Heart left ventricle (tissue), 13 donors: ENCODE data around the gene TTBK1.

Experiments
- CTCF ChIP-seq, 12 donors: fragments of 200-600 bp; sonication (generic) in 4 of 12; IDR thresholded peaks; one replicate each; pipeline versions ENCODE4 v1.5.0 to v1.8.0; 2018 to 2022; ENCODE audit warnings: antibody characterized with exemption in 12 of 12, mild to moderate bottlenecking in 5 of 12
- POLR2A ChIP-seq, 2 donors: fragments of 450-650 bp; IDR thresholded peaks; one replicate each; pipeline ENCODE4 v1.6.1; 2017; ENCODE audit warnings: antibody characterized with exemption in 2 of 2, mild to moderate bottlenecking in 2 of 2, moderate library complexity in 2 of 2
- donor health status: ischemic (EF 13 %, LVEDD 7.1; RV severe dilation, severe dysfunction).
- donor health status: DM: no; HTN: yes; CAD: no.
- donor health status: DM: no; HTN: no; CAD: no.
- donor health status: ischemic (EF 25% LVEDD 6.9; RV normal size, moderate dysfunction).
- donor health status: ischemic (EF 25% LVEDD 5.7; RV mildly dilated, moderate dysfunction).
- donor health status: ischemic (EF 35%, LVEDD 5.7; RV mildly dilated, moderate dysfunction).
- donor health status: nonischemic (EF 11% LVEDD 7.7; RV severe dilation, severe dysfunction).
- donor health status: DM: yes; HTN: yes; CAD: no.
- donor health status: PGD.
- donor health status: ischemic (EF 29% LVEDD 5.4; RV normal size, mild dysfunction).
- donor health status: nonischemic (EF 23%, LVEDD 6.1; RV moderate dilation, normal function).

GRCh38 chr6:43269273-43270007 is 26.2 kb downstream of the TTBK1 start:
- no peak for TF ChIP-seq CTCF (IDR thresholded peaks at IDR 0.05)
- no peak for TF ChIP-seq POLR2A (IDR thresholded peaks at IDR 0.05)
